SK-N-SH (cell line): ENCODE data around the gene COL4A5. TPM values are rescaled to one million over a fixed set of nuclear protein-coding genes. Genes with fewer than 3 reads are reported as not detected.
A peak's percentile ranks its signal among the peaks of the same experiment; 100 is the strongest.

ENCODE experiments used
- CTCF ChIA-PET: fragments of 300-600, 350-600 bp; formaldehyde crosslinking; extraction: SDS; loops from one replicate; lab custom pipeline; 2021; lab: Yijun Ruan, JAX
- POLR2A ChIA-PET: fragments of 350-600 bp; sonication (Branson Sonifier 250); formaldehyde crosslinking; extraction: SDS; loops from one replicate; lab custom pipeline; 2020; ENCODE audit warnings: antibody characterized with exemption, inconsistent platforms; lab: Yijun Ruan, JAX
- DNase-seq: peaks from one replicate; pipeline ENCODE4 v3.0.0; 2012
- H2AFZ ChIP-seq: fragments of 200-600 bp; sonication (generic); 2 replicates; pipeline ENCODE4 v1.8.1; 2016; ENCODE audit warnings: antibody characterized with exemption, mild to moderate bottlenecking, low read depth
- H3F3A ChIP-seq: fragments of 200-600 bp; sonication (generic); replicated peaks from 2 replicates; pipeline ENCODE3; 2016; ENCODE audit warnings: antibody characterized with exemption, mild to moderate bottlenecking; ENCODE audit not compliant: insufficient read depth
- H3K27ac ChIP-seq, 2 experiments: fragments of 200-500 bp in 1 of 2; fragments of 200-600 bp in 1 of 2; sonication (Bioruptor generic) in 1 of 2; sonication (generic), shearing (Covaris generic) in 1 of 2; 2 replicates each; pipeline versions ENCODE4 v1.5.1 to v1.6.1; 2014 to 2016; ENCODE audit warnings: low read depth in 2 of 2, inconsistent platforms in 1 of 2, low read length in 1 of 2, mild to moderate bottlenecking in 1 of 2, mixed read lengths in 1 of 2
- H3K27me3 ChIP-seq: fragments of 200-600 bp; sonication (generic), shearing (Covaris generic); 2 replicates; pipeline ENCODE4 v1.6.1; 2016; ENCODE audit warnings: mixed run types; ENCODE audit not compliant: insufficient read depth
- H3K36me3 ChIP-seq, 2 experiments: fragments of 200-500 bp in 1 of 2; fragments of 200-600 bp in 1 of 2; sonication (Bioruptor generic) in 1 of 2; sonication (generic) in 1 of 2; replicated peaks in 1 of 2; 2 replicates each; pipeline versions ENCODE3 to v1.5.1; 2014 to 2016; ENCODE audit warnings: low read length in 1 of 2, mild to moderate bottlenecking in 1 of 2; ENCODE audit not compliant: insufficient read depth in 2 of 2, control insufficient read depth in 1 of 2
- H3K4me1 ChIP-seq, 2 experiments: fragments of 200-500 bp in 1 of 2; fragments of 200-600 bp in 1 of 2; sonication (Bioruptor generic) in 1 of 2; sonication (generic), shearing (Covaris generic) in 1 of 2; 2 replicates each; pipeline versions ENCODE4 v1.5.1 to v1.6.1; 2014 to 2016; ENCODE audit warnings: low read depth in 1 of 2, low read length in 1 of 2, mixed run types in 1 of 2; ENCODE audit not compliant: insufficient read depth in 2 of 2, control insufficient read depth in 1 of 2
- H3K4me2 ChIP-seq: fragments of 200-600 bp; sonication (generic), shearing (Covaris generic); 2 replicates; pipeline ENCODE4 v1.6.1; 2017; ENCODE audit warnings: mixed run types
- H3K4me3 ChIP-seq, 2 experiments: fragments of 200-500 bp in 1 of 2; fragments of 200-600 bp in 1 of 2; sonication (Bioruptor generic) in 1 of 2; sonication (generic), shearing (Covaris generic) in 1 of 2; 2 replicates each; pipeline versions ENCODE4 v1.5.1 to v1.8.1; 2014 to 2016; ENCODE audit warnings: low read depth in 2 of 2, inconsistent platforms in 1 of 2, low read length in 1 of 2, mild to moderate bottlenecking in 1 of 2, mixed read lengths in 1 of 2, moderate library complexity in 1 of 2
- H3K79me2 ChIP-seq: fragments of 200-600 bp; sonication (generic); 2 replicates; pipeline ENCODE4 v1.8.1; 2017; ENCODE audit warnings: mild to moderate bottlenecking; ENCODE audit not compliant: insufficient read depth
- H3K9ac ChIP-seq: fragments of 200-600 bp; sonication (generic); 2 replicates; pipeline ENCODE4 v1.6.1; 2017; ENCODE audit warnings: mixed run types
- H3K9me2 ChIP-seq: fragments of 200-600 bp; sonication (generic); 2 replicates; pipeline ENCODE4 v1.6.1; 2017; ENCODE audit warnings: mixed run types
- H3K9me3 ChIP-seq: fragments of 200-600 bp; sonication (generic); 2 replicates; pipeline ENCODE4 v1.6.1; 2017; ENCODE audit warnings: mixed run types, mild to moderate bottlenecking, moderate library complexity
- H4K20me1 ChIP-seq: fragments of 200-600 bp; sonication (generic); 2 replicates; pipeline ENCODE4 v1.6.1; 2017; ENCODE audit warnings: mild to moderate bottlenecking, mixed run types; ENCODE audit not compliant: insufficient read depth
- CHD2 ChIP-seq: fragments of 150-350 bp; IDR thresholded peaks from 2 replicates; pipeline ENCODE4 v1.6.1; 2018; ENCODE audit warnings: low read length; ENCODE audit not compliant: partially characterized antibody
- FOXM1 ChIP-seq: IDR thresholded peaks from 2 replicates; pipeline ENCODE4 v1.4.0; 2012; ENCODE audit warnings: low read depth, mild to moderate bottlenecking
- GABPA ChIP-seq: IDR thresholded peaks from 2 replicates; pipeline ENCODE4 v1.4.0; 2012; ENCODE audit warnings: low read depth, mild to moderate bottlenecking
- MXI1 ChIP-seq: IDR thresholded peaks from 2 replicates; pipeline ENCODE4 v1.6.1; 2012; ENCODE audit warnings: mild to moderate bottlenecking, low read depth, low read length, improper control_type of control experiment
- NFIC ChIP-seq: IDR thresholded peaks from 2 replicates; pipeline ENCODE4 v1.4.0; 2012; ENCODE audit warnings: borderline replicate concordance
- NRF1 ChIP-seq: IDR thresholded peaks from 2 replicates; pipeline ENCODE4 v1.6.1; 2012; ENCODE audit warnings: low read depth, mild to moderate bottlenecking, low read length
- RAD21 ChIP-seq: IDR thresholded peaks from 2 replicates; pipeline ENCODE4 v1.6.1; 2012; ENCODE audit warnings: mild to moderate bottlenecking, low read length
- SIN3A ChIP-seq: IDR thresholded peaks from 2 replicates; pipeline ENCODE4 v1.6.1; 2012; ENCODE audit warnings: low read depth, mild to moderate bottlenecking, low read length, moderate library complexity, borderline replicate concordance
- SMC3 ChIP-seq: IDR thresholded peaks from 2 replicates; pipeline ENCODE4 v1.6.1; 2012; ENCODE audit warnings: low read depth, low read length, improper control_type of control experiment
- TAF1 ChIP-seq: IDR thresholded peaks from 2 replicates; pipeline ENCODE4 v1.6.1; 2012; ENCODE audit warnings: low read depth, mild to moderate bottlenecking, low read length, moderate library complexity, borderline replicate concordance
- WGBS: methylation state at CpG from one replicate; pipeline ENCODE4 v1.1.6; 2017; ENCODE audit warnings: low lambda C conversion rate; 5-methylcytosine and 5-hydroxymethylcytosine counted together
- polyA plus RNA-seq, 3 experiments: library from polyadenylated mRNA; depleted of rRNA; stranded (reverse); fragments of >200 nt; gene quantifications; 2 replicates each; pipeline ENCODE4 v1.2.3, GENCODE V29; 2012
- TF ChIP-seq, protein P1 (sequence below): IDR thresholded peaks from 2 replicates; pipeline ENCODE4 v1.4.0; 2012; ENCODE audit warnings: low read depth, borderline replicate concordance
- TF ChIP-seq, protein P2 (sequence below): IDR thresholded peaks from 2 replicates; pipeline ENCODE4 v1.6.1; 2012; ENCODE audit warnings: mild to moderate bottlenecking, low read depth, low read length, moderate library complexity
- TF ChIP-seq, protein P3 (sequence below): fragments of 150-350 bp; IDR thresholded peaks from 2 replicates; pipeline ENCODE4 v1.6.1; 2016; ENCODE audit warnings: mild to moderate bottlenecking, low read depth, low read length
- TF ChIP-seq, protein P4 (sequence below): fragments of 200-600 bp; sonication (generic); IDR thresholded peaks from 2 replicates; pipeline ENCODE4 v1.6.1; 2017; ENCODE audit warnings: antibody characterized with exemption, mild to moderate bottlenecking, moderate library complexity

Gene COL4A5
- polyA plus RNA-seq, 1 of the 3 experiments (the other 2 are of a cell fraction) = 0.02 TPM

DNA sequence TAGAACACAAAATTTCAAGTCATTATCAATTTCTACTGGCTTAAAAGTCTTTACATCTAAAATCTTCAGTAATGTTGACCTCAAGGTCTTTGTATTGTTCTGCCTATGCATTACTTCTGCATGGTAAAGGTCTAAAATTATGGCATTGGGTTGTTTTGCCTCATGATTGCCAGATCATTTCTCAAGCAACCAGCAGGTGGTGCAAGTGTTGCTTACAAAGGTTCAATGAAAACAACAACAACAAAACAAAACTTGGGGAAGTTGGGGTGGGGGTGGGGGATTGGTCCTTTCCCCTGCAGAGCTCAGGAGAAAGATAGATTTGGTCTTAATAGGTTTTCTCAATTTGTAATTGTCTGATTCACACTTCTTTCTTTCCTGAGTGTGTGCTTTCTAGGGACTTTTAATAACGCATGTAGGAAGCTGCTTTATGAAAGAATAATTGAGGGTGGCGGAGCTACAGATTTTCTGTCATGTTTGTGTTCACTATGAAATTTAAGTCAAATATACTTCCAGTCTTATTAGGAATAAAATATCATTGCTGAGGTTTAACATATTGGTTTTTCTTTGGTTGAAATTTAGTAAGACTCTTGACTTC lies 145.1 kb downstream of the COL4A5 start:
- Histone ChIP-seq H2AFZ (no peak overlapping the region), H3K4me3 (no peak overlapping the region), H3K9me3 (no peaks in the 10 kb centered on the region; the same call in 1 of the 2 replicates), H3K36me3 (no peaks in the 10 kb centered on the region), H3K9ac (no peak overlapping the region), H3K9me2 (no peaks in the 10 kb centered on the region), H3F3A (no peaks in the 10 kb centered on the region), H4K20me1 (no peaks in the 10 kb centered on the region), H3K27me3 (no peaks in the 10 kb centered on the region), H3K27ac (no peak overlapping the region), H3K4me1 (no peaks in the 10 kb centered on the region), H3K4me2 (no peak overlapping the region), H3K79me2 (no peaks in the 10 kb centered on the region)
- POLR2A ChIA-PET = no interaction called here
- no peak for TF ChIP-seq NFIC
- TF ChIP-seq SMC3 = no peak
- TF ChIP-seq, protein P1, sequence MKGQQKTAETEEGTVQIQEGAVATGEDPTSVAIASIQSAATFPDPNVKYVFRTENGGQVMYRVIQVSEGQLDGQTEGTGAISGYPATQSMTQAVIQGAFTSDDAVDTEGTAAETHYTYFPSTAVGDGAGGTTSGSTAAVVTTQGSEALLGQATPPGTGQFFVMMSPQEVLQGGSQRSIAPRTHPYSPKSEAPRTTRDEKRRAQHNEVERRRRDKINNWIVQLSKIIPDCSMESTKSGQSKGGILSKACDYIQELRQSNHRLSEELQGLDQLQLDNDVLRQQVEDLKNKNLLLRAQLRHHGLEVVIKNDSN = no peak
- TF ChIP-seq, protein P2, sequence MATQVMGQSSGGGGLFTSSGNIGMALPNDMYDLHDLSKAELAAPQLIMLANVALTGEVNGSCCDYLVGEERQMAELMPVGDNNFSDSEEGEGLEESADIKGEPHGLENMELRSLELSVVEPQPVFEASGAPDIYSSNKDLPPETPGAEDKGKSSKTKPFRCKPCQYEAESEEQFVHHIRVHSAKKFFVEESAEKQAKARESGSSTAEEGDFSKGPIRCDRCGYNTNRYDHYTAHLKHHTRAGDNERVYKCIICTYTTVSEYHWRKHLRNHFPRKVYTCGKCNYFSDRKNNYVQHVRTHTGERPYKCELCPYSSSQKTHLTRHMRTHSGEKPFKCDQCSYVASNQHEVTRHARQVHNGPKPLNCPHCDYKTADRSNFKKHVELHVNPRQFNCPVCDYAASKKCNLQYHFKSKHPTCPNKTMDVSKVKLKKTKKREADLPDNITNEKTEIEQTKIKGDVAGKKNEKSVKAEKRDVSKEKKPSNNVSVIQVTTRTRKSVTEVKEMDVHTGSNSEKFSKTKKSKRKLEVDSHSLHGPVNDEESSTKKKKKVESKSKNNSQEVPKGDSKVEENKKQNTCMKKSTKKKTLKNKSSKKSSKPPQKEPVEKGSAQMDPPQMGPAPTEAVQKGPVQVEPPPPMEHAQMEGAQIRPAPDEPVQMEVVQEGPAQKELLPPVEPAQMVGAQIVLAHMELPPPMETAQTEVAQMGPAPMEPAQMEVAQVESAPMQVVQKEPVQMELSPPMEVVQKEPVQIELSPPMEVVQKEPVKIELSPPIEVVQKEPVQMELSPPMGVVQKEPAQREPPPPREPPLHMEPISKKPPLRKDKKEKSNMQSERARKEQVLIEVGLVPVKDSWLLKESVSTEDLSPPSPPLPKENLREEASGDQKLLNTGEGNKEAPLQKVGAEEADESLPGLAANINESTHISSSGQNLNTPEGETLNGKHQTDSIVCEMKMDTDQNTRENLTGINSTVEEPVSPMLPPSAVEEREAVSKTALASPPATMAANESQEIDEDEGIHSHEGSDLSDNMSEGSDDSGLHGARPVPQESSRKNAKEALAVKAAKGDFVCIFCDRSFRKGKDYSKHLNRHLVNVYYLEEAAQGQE = no peak
- TF ChIP-seq GABPA = no peak
- TF ChIP-seq MXI1 = no peak
- TF ChIP-seq CHD2 = no peak
- TF ChIP-seq, protein P3, sequence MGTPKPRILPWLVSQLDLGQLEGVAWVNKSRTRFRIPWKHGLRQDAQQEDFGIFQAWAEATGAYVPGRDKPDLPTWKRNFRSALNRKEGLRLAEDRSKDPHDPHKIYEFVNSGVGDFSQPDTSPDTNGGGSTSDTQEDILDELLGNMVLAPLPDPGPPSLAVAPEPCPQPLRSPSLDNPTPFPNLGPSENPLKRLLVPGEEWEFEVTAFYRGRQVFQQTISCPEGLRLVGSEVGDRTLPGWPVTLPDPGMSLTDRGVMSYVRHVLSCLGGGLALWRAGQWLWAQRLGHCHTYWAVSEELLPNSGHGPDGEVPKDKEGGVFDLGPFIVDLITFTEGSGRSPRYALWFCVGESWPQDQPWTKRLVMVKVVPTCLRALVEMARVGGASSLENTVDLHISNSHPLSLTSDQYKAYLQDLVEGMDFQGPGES = no peak
- TF ChIP-seq, protein P4, sequence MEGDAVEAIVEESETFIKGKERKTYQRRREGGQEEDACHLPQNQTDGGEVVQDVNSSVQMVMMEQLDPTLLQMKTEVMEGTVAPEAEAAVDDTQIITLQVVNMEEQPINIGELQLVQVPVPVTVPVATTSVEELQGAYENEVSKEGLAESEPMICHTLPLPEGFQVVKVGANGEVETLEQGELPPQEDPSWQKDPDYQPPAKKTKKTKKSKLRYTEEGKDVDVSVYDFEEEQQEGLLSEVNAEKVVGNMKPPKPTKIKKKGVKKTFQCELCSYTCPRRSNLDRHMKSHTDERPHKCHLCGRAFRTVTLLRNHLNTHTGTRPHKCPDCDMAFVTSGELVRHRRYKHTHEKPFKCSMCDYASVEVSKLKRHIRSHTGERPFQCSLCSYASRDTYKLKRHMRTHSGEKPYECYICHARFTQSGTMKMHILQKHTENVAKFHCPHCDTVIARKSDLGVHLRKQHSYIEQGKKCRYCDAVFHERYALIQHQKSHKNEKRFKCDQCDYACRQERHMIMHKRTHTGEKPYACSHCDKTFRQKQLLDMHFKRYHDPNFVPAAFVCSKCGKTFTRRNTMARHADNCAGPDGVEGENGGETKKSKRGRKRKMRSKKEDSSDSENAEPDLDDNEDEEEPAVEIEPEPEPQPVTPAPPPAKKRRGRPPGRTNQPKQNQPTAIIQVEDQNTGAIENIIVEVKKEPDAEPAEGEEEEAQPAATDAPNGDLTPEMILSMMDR = peak; percentile 54
- no peak for TF ChIP-seq TAF1
- TF ChIP-seq SIN3A = no peak
- TF ChIP-seq RAD21 = peak; percentile 37
- TF ChIP-seq NRF1 = no peak
- no peak for TF ChIP-seq FOXM1
- DNase-seq = peak; percentile 2
- CTCF ChIA-PET = interaction anchor here (0.5 to 1.0 kb wide), 3 partner anchors 8 to 242 kb away, joined by 3 read pairs; no protein-coding TSS in a partner anchor
- WGBS = 3% methylated on average over 2 of the region's 2 CpGs
